Neutrophil (primary cell): ENCODE data around the gene NXNL1.
"Not testable (repeated sequence)": the region's sequence is repeated elsewhere in the genome, so short reads cannot be mapped to it uniquely, and the experiment has no call there.

Source experiments
- H3K27ac ChIP-seq: fragments of 200-600 bp; sonication (generic); 2 replicates; pipeline ENCODE4 v1.5.1; 2016; ENCODE audit warnings: mild to moderate bottlenecking, moderate library complexity
- H3K27me3 ChIP-seq: fragments of 200-600 bp; sonication (generic); 2 replicates; pipeline ENCODE4 v1.6.0; 2016; ENCODE audit warnings: mild to moderate bottlenecking
- H3K36me3 ChIP-seq: fragments of 200-600 bp; sonication (generic); 2 replicates; pipeline ENCODE4 v1.5.1; 2017
- H3K4me1 ChIP-seq, 2 experiments: fragments of 200-600 bp in 1 of 2; sonication (generic) in 1 of 2; 1 replicate in 1 of 2; 2 replicates in 1 of 2; pipeline versions ENCODE4 v1.5.1 to v1.6.1; 2013 to 2016; ENCODE audit warnings: low read depth in 1 of 2, low read length in 1 of 2, mild to moderate bottlenecking in 1 of 2, moderate library complexity in 1 of 2; ENCODE audit not compliant: control insufficient read depth in 1 of 2, insufficient read depth in 1 of 2
- H3K4me3 ChIP-seq, 2 experiments: fragments of 200-600 bp in 1 of 2; sonication (generic) in 1 of 2; 1 replicate in 1 of 2; 2 replicates in 1 of 2; pipeline ENCODE4 v1.5.1; 2013 to 2016; ENCODE audit warnings: low read depth in 1 of 2, low read length in 1 of 2, mild to moderate bottlenecking in 1 of 2, moderate library complexity in 1 of 2
- H3K9me3 ChIP-seq: fragments of 200-600 bp; sonication (generic); 2 replicates; pipeline ENCODE4 v1.5.1; 2016
- CTCF ChIP-seq: fragments of 200-600 bp; sonication (generic); IDR thresholded peaks from 2 replicates; pipeline ENCODE4 v1.5.1; 2016; ENCODE audit warnings: antibody characterized with exemption

Gene NXNL1

GRCh38 chr19:17503240-17503639 is 42.5 kb upstream of the NXNL1 start:
- Histone ChIP-seq H3K36me3 (no peaks in the 10 kb centered on the region), H3K27me3 (no peaks in the 10 kb centered on the region), H3K27ac (no peak overlapping the region), H3K9me3 (no peaks in the 10 kb centered on the region), H3K4me3 (no peak overlapping the region), H3K4me1 (peaks cover 19 to 31% of the 10 kb centered on the region in 2 experiments)
- no peak for TF ChIP-seq CTCF

- peak overlapping the region; percentile 81 for H3K27ac ChIP-seq
- H3K4me1 ChIP-seq, result peaks cover 28 to 38% of the 10 kb centered on the region in 2 experiments
- H3K27me3 ChIP-seq, result no peaks in the 10 kb centered on the region
- no peaks in the 10 kb centered on the region for H3K9me3 ChIP-seq
- no peak overlapping the region for H3K4me3 ChIP-seq
- H3K36me3 ChIP-seq, result no peaks in the 10 kb centered on the region
- TF ChIP-seq CTCF, result no peak
Measured at GRCh38 chr19:17500447-17501198, 39.9 kb upstream of the NXNL1 start.

- Histone ChIP-seq H3K27ac (peak overlapping the region; percentile 81), H3K4me3 (peak overlapping the region; percentile 43 to 47), H3K36me3 (no peaks in the 10 kb centered on the region), H3K27me3 (no peaks in the 10 kb centered on the region), H3K4me1 (peaks cover 28 to 36% of the 10 kb centered on the region in 2 experiments), H3K9me3 (no peaks in the 10 kb centered on the region)
- TF ChIP-seq CTCF, result no peak
Measured at GRCh38 chr19:17499648-17500446, 39.1 kb upstream of the NXNL1 start.

GRCh38 chr19:17499025-17499424 is 38.3 kb upstream of the NXNL1 start:
- peak overlapping the region; percentile 81 for H3K27ac ChIP-seq
- H3K27me3 ChIP-seq, H3K36me3 ChIP-seq, H3K4me3 ChIP-seq, H3K9me3 ChIP-seq: not testable (repeated sequence)
- H3K4me1 ChIP-seq, result peaks cover 27 to 30% of the 10 kb centered on the region in 2 experiments

- no peak overlapping the region for H3K27ac ChIP-seq
- no peak for TF ChIP-seq CTCF
- H3K9me3 ChIP-seq, result no peaks in the 10 kb centered on the region
- no peak overlapping the region for H3K4me3 ChIP-seq
- H3K27me3 ChIP-seq, result no peaks in the 10 kb centered on the region
- H3K36me3 ChIP-seq, result no peaks in the 10 kb centered on the region
- peaks cover 25 to 26% of the 10 kb centered on the region in 2 experiments for H3K4me1 ChIP-seq
Measured at GRCh38 chr19:17497149-17497798, 36.5 kb upstream of the NXNL1 start.
